Karpas-422 (cell line): ENCODE data around the gene SAYSD1. TPM values are rescaled to one million over a fixed set of nuclear protein-coding genes. Genes with fewer than 3 reads are reported as not detected.

Experiments
- DNase-seq: peaks from one replicate; pipeline ENCODE4 v3.0.0-alpha.2; 2015
- H2AFZ ChIP-seq: fragments of 200-600 bp; sonication (generic); 2 replicates; pipeline ENCODE4 v1.6.1; 2014; ENCODE audit warnings: antibody characterized with exemption, low read length, mixed read lengths
- H3K27ac ChIP-seq: fragments of 200-600 bp; sonication (generic); 2 replicates; pipeline ENCODE4 v1.5.1; 2014; ENCODE audit warnings: mild to moderate bottlenecking, low read length, moderate library complexity
- H3K27me3 ChIP-seq: fragments of 200-600 bp; sonication (generic); 2 replicates; pipeline ENCODE4 v1.6.1; 2014; ENCODE audit warnings: low read length, mixed read lengths
- H3K36me3 ChIP-seq: fragments of 200-600 bp; sonication (generic); 2 replicates; pipeline ENCODE4 v1.6.1; 2014; ENCODE audit warnings: low read length, mixed read lengths; ENCODE audit not compliant: insufficient read depth
- H3K4me1 ChIP-seq: fragments of 200-600 bp; sonication (generic); 2 replicates; pipeline ENCODE4 v1.6.1; 2014; ENCODE audit warnings: mild to moderate bottlenecking, low read length, mixed read lengths
- H3K4me2 ChIP-seq: fragments of 200-600 bp; sonication (generic); 2 replicates; pipeline ENCODE4 v1.6.1; 2014; ENCODE audit warnings: low read length, low read depth, mild to moderate bottlenecking; ENCODE audit not compliant: poor library complexity, severe bottlenecking
- H3K4me3 ChIP-seq: fragments of 200-600 bp; sonication (generic); 2 replicates; pipeline ENCODE4 v1.5.1; 2014; ENCODE audit warnings: mild to moderate bottlenecking, antibody characterized with exemption, low read length, mixed read lengths
- H3K79me2 ChIP-seq: fragments of 200-600 bp; sonication (generic); 2 replicates; pipeline ENCODE4 v1.6.1; 2014; ENCODE audit warnings: mild to moderate bottlenecking, low read length, mixed read lengths
- H3K9ac ChIP-seq: fragments of 200-600 bp; sonication (generic); 2 replicates; pipeline ENCODE4 v1.6.0; 2014; ENCODE audit warnings: low read length
- H3K9me2 ChIP-seq: fragments of 200-600 bp; sonication (generic), shearing (Covaris generic); replicated peaks from 2 replicates; pipeline ENCODE4 v1.6.0; 2014; ENCODE audit warnings: mild to moderate bottlenecking, low read length, moderate library complexity; ENCODE audit not compliant: insufficient read depth
- H3K9me3 ChIP-seq: fragments of 300-700, 200-600 bp; sonication (generic); 2 replicates; pipeline ENCODE4 v1.6.1; 2014; ENCODE audit warnings: low read length, mixed read lengths
- H4K20me1 ChIP-seq: fragments of 200-600 bp; sonication (generic); 2 replicates; pipeline ENCODE4 v1.6.1; 2014; ENCODE audit warnings: mild to moderate bottlenecking, antibody characterized with exemption, low read length, low read depth; ENCODE audit not compliant: insufficient read depth
- total RNA-seq: library from RNA; depleted of rRNA; stranded (reverse); fragments of >200 nt; shearing (Covaris generic); gene quantifications from 2 replicates; pipeline ENCODE4 v1.2.3, GENCODE V29; 2014; ENCODE audit warnings: low replicate concordance

The SAYSD1 gene
- total RNA-seq, 1 experiment from 2014 or later, result 15.3 TPM

- 0 out of 2 replicates have a peak, but pooled peaks cover 4% of the 10 kb centered on the region for H4K20me1 ChIP-seq
- H3K27ac ChIP-seq, result no peak overlapping the region
- H3K4me1 ChIP-seq, result no peaks in the 10 kb centered on the region
- H3K27me3 ChIP-seq, result no peaks in the 10 kb centered on the region
- no peak overlapping the region for H3K9ac ChIP-seq
- H3K79me2 ChIP-seq, result no peaks in the 10 kb centered on the region
- no peak overlapping the region for H2AFZ ChIP-seq
- H3K9me3 ChIP-seq, result no peaks in the 10 kb centered on the region
- no peak for DNase-seq
- H3K36me3 ChIP-seq, result no peaks in the 10 kb centered on the region
- H3K4me2 ChIP-seq, result no peak overlapping the region
- H3K9me2 ChIP-seq, result no peaks in the 10 kb centered on the region
- H3K4me3 ChIP-seq, result no peak overlapping the region
Measured at GRCh38 chr6:39083231-39083634, 31.8 kb downstream of the SAYSD1 start.

GRCh38 chr6:39082310-39082709 lies 32.7 kb downstream of the SAYSD1 start:
- Histone ChIP-seq H3K4me1 (no peaks in the 10 kb centered on the region), H3K4me3 (no peak overlapping the region), H3K9me2 (no peaks in the 10 kb centered on the region), H3K9me3 (no peaks in the 10 kb centered on the region), H3K4me2 (no peak overlapping the region), H4K20me1 (0 out of 2 replicates have a peak, but pooled peaks cover 4% of the 10 kb centered on the region), H2AFZ (no peak overlapping the region), H3K79me2 (no peaks in the 10 kb centered on the region), H3K27me3 (no peaks in the 10 kb centered on the region), H3K9ac (no peak overlapping the region), H3K36me3 (no peaks in the 10 kb centered on the region), H3K27ac (no peak overlapping the region)
- DNase-seq, result no peak

GRCh38 chr6:39080246-39080875 lies 34.6 kb downstream of the SAYSD1 start:
- no peaks in the 10 kb centered on the region for H3K9me2 ChIP-seq
- no peak overlapping the region for H3K27ac ChIP-seq
- H2AFZ ChIP-seq, result no peak overlapping the region
- no peaks in the 10 kb centered on the region for H3K9me3 ChIP-seq
- H3K27me3 ChIP-seq, result no peaks in the 10 kb centered on the region
- no peaks in the 10 kb centered on the region for H3K4me1 ChIP-seq
- H3K4me3 ChIP-seq, result no peak overlapping the region
- no peak for DNase-seq
- H3K36me3 ChIP-seq, result no peaks in the 10 kb centered on the region
- no peak overlapping the region for H3K9ac ChIP-seq
- H4K20me1 ChIP-seq, result 0 out of 2 replicates have a peak, but pooled peaks cover 4% of the 10 kb centered on the region
- H3K79me2 ChIP-seq, result no peaks in the 10 kb centered on the region
- H3K4me2 ChIP-seq, result no peak overlapping the region

GRCh38 chr6:39079197-39080125 lies 35.5 kb downstream of the SAYSD1 start:
- H3K9me3 ChIP-seq, result no peaks in the 10 kb centered on the region
- no peak overlapping the region for H3K27ac ChIP-seq
- no peaks in the 10 kb centered on the region for H3K79me2 ChIP-seq
- H4K20me1 ChIP-seq, result 0 out of 2 replicates have a peak, but pooled peaks cover 2% of the 10 kb centered on the region
- H3K27me3 ChIP-seq, result no peaks in the 10 kb centered on the region
- H3K9ac ChIP-seq, result no peak overlapping the region
- no peak for DNase-seq
- H3K4me3 ChIP-seq, result no peak overlapping the region
- H2AFZ ChIP-seq, result no peak overlapping the region
- H3K4me2 ChIP-seq, result no peak overlapping the region
- H3K36me3 ChIP-seq, result no peaks in the 10 kb centered on the region
- no peaks in the 10 kb centered on the region for H3K4me1 ChIP-seq
- no peaks in the 10 kb centered on the region for H3K9me2 ChIP-seq

GRCh38 chr6:39078695-39079094 lies 36.3 kb downstream of the SAYSD1 start:
- H3K4me3 ChIP-seq, result no peak overlapping the region
- H3K9me2 ChIP-seq, result no peaks in the 10 kb centered on the region
- no peak overlapping the region for H3K4me2 ChIP-seq
- H3K9ac ChIP-seq, result no peak overlapping the region
- H3K4me1 ChIP-seq, result no peaks in the 10 kb centered on the region
- H2AFZ ChIP-seq, result no peak overlapping the region
- H4K20me1 ChIP-seq, result no peaks in the 10 kb centered on the region
- H3K27me3 ChIP-seq, result no peaks in the 10 kb centered on the region
- DNase-seq, result no peak
- H3K9me3 ChIP-seq, result no peaks in the 10 kb centered on the region
- H3K79me2 ChIP-seq, result no peaks in the 10 kb centered on the region
- no peaks in the 10 kb centered on the region for H3K36me3 ChIP-seq
- H3K27ac ChIP-seq, result no peak overlapping the region

- H3K27ac ChIP-seq, result no peak overlapping the region
- no peak overlapping the region for H3K9ac ChIP-seq
- H3K27me3 ChIP-seq, result no peaks in the 10 kb centered on the region
- H3K4me3 ChIP-seq, result no peak overlapping the region
- no peak overlapping the region for H3K4me2 ChIP-seq
- no peaks in the 10 kb centered on the region for H4K20me1 ChIP-seq
- H3K79me2 ChIP-seq, result no peaks in the 10 kb centered on the region
- no peak for DNase-seq
- H3K36me3 ChIP-seq, result no peaks in the 10 kb centered on the region
- H3K4me1 ChIP-seq, result no peaks in the 10 kb centered on the region
- H2AFZ ChIP-seq, result no peak overlapping the region
- H3K9me2 ChIP-seq, result no peaks in the 10 kb centered on the region
- no peaks in the 10 kb centered on the region for H3K9me3 ChIP-seq
Measured at GRCh38 chr6:39077882-39078594, 36.9 kb downstream of the SAYSD1 start.

GRCh38 chr6:39076623-39077535 lies 38.1 kb downstream of the SAYSD1 start:
- H3K9ac ChIP-seq, result no peak overlapping the region
- H3K4me1 ChIP-seq, result no peaks in the 10 kb centered on the region
- H2AFZ ChIP-seq, result no peak overlapping the region
- H3K27ac ChIP-seq, result no peak overlapping the region
- no peaks in the 10 kb centered on the region for H3K79me2 ChIP-seq
- H3K4me2 ChIP-seq, result no peak overlapping the region
- H3K4me3 ChIP-seq, result no peak overlapping the region
- H3K27me3 ChIP-seq, result no peaks in the 10 kb centered on the region
- H4K20me1 ChIP-seq, result no peaks in the 10 kb centered on the region
- DNase-seq, result no peak
- no peaks in the 10 kb centered on the region for H3K9me2 ChIP-seq
- no peaks in the 10 kb centered on the region for H3K36me3 ChIP-seq
- no peaks in the 10 kb centered on the region for H3K9me3 ChIP-seq
